HUES64 (cell line): Measurements from ENCODE around the gene SLC12A9.
A peak's percentile ranks its signal among the peaks of the same experiment; 100 is the strongest.

Experiments used
- H3K27ac ChIP-seq: 2 replicates; pipeline ENCODE4 v1.7.0; 2013; ENCODE audit warnings: low read depth, low read length, inconsistent platforms
- H3K27me3 ChIP-seq: 2 replicates; pipeline ENCODE4 v1.6.1; 2013; ENCODE audit warnings: mild to moderate bottlenecking, low read length; ENCODE audit not compliant: insufficient read depth
- H3K36me3 ChIP-seq: 2 replicates; pipeline ENCODE4 v1.6.1; 2013; ENCODE audit warnings: mild to moderate bottlenecking, low read length; ENCODE audit not compliant: insufficient read depth
- H3K4me1 ChIP-seq: 2 replicates; pipeline ENCODE4 v1.6.1; 2013; ENCODE audit warnings: mild to moderate bottlenecking, low read length, moderate library complexity; ENCODE audit not compliant: insufficient read depth
- H3K4me3 ChIP-seq: 2 replicates; pipeline ENCODE4 v1.5.1; 2013; ENCODE audit warnings: mild to moderate bottlenecking, low read length, moderate library complexity
- H3K9ac ChIP-seq: 2 replicates; pipeline ENCODE4 v1.6.1; 2013; ENCODE audit warnings: mild to moderate bottlenecking, low read depth, low read length
- H3K9me3 ChIP-seq: 2 replicates; pipeline ENCODE4 v1.6.1; 2013; ENCODE audit warnings: low read depth, low read length; ENCODE audit not compliant: insufficient read depth
- WGBS: fragments of 150-250, 120-280 bp; methylation state at CpG from one replicate; pipeline ENCODE4 v1.1.7; 2013; ENCODE audit warnings: missing lambda C conversion rate; 5-methylcytosine and 5-hydroxymethylcytosine counted together

Gene SLC12A9

GRCh38 chr7:100864263-100864845 lies 11.8 kb downstream of the SLC12A9 start:
- Histone ChIP-seq H3K36me3 (peaks cover 32% of the 10 kb centered on the region), H3K4me3 (no peak overlapping the region), H3K27ac (no peak overlapping the region), H3K9ac (no peak overlapping the region), H3K4me1 (peaks cover 10% of the 10 kb centered on the region), H3K9me3 (no peaks in the 10 kb centered on the region), H3K27me3 (no peaks in the 10 kb centered on the region)
- WGBS, result 94% methylated on average over 12 of the region's 12 CpGs

- no peak overlapping the region for H3K9ac ChIP-seq
- H3K4me1 ChIP-seq, result peaks cover 10% of the 10 kb centered on the region
- no peaks in the 10 kb centered on the region for H3K9me3 ChIP-seq
- H3K27ac ChIP-seq, result no peak overlapping the region
- WGBS, result 80% methylated on average over 17 of the region's 17 CpGs
- H3K4me3 ChIP-seq, result no peak overlapping the region
- H3K27me3 ChIP-seq, result no peaks in the 10 kb centered on the region
- H3K36me3 ChIP-seq, result peaks cover 30% of the 10 kb centered on the region
Observed at GRCh38 chr7:100865372-100865911, 12.9 kb downstream of the SLC12A9 start.

- 95% methylated on average over 46 of the region's 46 CpGs for WGBS
- H3K27me3 ChIP-seq, result no peaks in the 10 kb centered on the region
- H3K9ac ChIP-seq, result peak overlapping the region; percentile 95
- H3K36me3 ChIP-seq, result peaks cover 30% of the 10 kb centered on the region
- no peaks in the 10 kb centered on the region for H3K9me3 ChIP-seq
- no peak overlapping the region for H3K4me3 ChIP-seq
- H3K27ac ChIP-seq, result peak overlapping the region; percentile 98
- H3K4me1 ChIP-seq, result peaks cover 10% of the 10 kb centered on the region
Observed at GRCh38 chr7:100865938-100866728, 13.6 kb downstream of the SLC12A9 start.

GRCh38 chr7:100866729-100867039 lies 14.2 kb downstream of the SLC12A9 start:
- 48% methylated on average over 5 of the region's 5 CpGs for WGBS

GRCh38 chr7:100867040-100867775 lies 14.7 kb downstream of the SLC12A9 start, which contains the start of gene TRIP6:
Gene TRIP6 (plus strand): TSS chr7:100867387. CDS start chr7:100867498, 111 bp downstream.
- Histone ChIP-seq H3K4me1 (peaks cover 10% of the 10 kb centered on the region), H3K27ac (peak within 1 kb of the TSS; percentile 98), H3K36me3 (peaks cover 33% of the 10 kb centered on the region), H3K9me3 (no peaks in the 10 kb centered on the region), H3K27me3 (no peaks in the 10 kb centered on the region), H3K9ac (peak within 1 kb of the TSS; percentile 95), H3K4me3 (peak within 1 kb of the TSS; percentile 90)
- under 1% methylated on average over 38 of the region's 42 CpGs for WGBS

More at GRCh38 chr7:100866729-100867039, 14.2 kb downstream of the SLC12A9 start:
- peaks cover 10% of the 10 kb centered on the region for H3K4me1 ChIP-seq
- H3K9me3 ChIP-seq, result no peaks in the 10 kb centered on the region
- H3K9ac ChIP-seq, result peak overlapping the region; percentile 95
- peak overlapping the region; percentile 98 for H3K27ac ChIP-seq
- H3K27me3 ChIP-seq, result no peaks in the 10 kb centered on the region
- peak overlapping the region; percentile 90 for H3K4me3 ChIP-seq
- H3K36me3 ChIP-seq, result peaks cover 30% of the 10 kb centered on the region

GRCh38 chr7:100867776-100868485 lies 15.4 kb downstream of the SLC12A9 start:
- 10% methylated on average over 26 of the region's 27 CpGs for WGBS

GRCh38 chr7:100873599-100874299 lies 21.2 kb downstream of the SLC12A9 start:
- Histone ChIP-seq H3K4me1 (peaks cover 8% of the 10 kb centered on the region; the same call in 1 of the 2 replicates), H3K9ac (peak overlapping the region; percentile 91), H3K4me3 (peak overlapping the region; percentile 100), H3K9me3 (no peaks in the 10 kb centered on the region), H3K27me3 (no peaks in the 10 kb centered on the region), H3K27ac (peak overlapping the region; percentile 89), H3K36me3 (peaks cover 62% of the 10 kb centered on the region)
- 96% methylated on average over 10 of the region's 10 CpGs for WGBS

More at GRCh38 chr7:100867776-100868485, 15.4 kb downstream of the SLC12A9 start:
- H3K27me3 ChIP-seq, result no peaks in the 10 kb centered on the region
- H3K36me3 ChIP-seq, result peaks cover 31% of the 10 kb centered on the region
- peak overlapping the region; percentile 90 for H3K4me3 ChIP-seq
- H3K9me3 ChIP-seq, result no peaks in the 10 kb centered on the region
- H3K9ac ChIP-seq, result peak overlapping the region; percentile 95
- peak overlapping the region; percentile 98 for H3K27ac ChIP-seq
- peaks cover 10% of the 10 kb centered on the region for H3K4me1 ChIP-seq

- WGBS, result 83% methylated on average over 8 of the region's 8 CpGs
- H3K9me3 ChIP-seq, result no peaks in the 10 kb centered on the region
- peaks cover 67% of the 10 kb centered on the region for H3K36me3 ChIP-seq
- H3K4me1 ChIP-seq, result peaks cover 8% of the 10 kb centered on the region; the same call in 1 of the 2 replicates
- peak overlapping the region; percentile 100 for H3K4me3 ChIP-seq
- H3K9ac ChIP-seq, result peak overlapping the region; percentile 91
- no peaks in the 10 kb centered on the region for H3K27me3 ChIP-seq
- peak overlapping the region; percentile 89 for H3K27ac ChIP-seq
Observed at GRCh38 chr7:100874300-100874576, 21.7 kb downstream of the SLC12A9 start.

- WGBS, result 5% methylated on average over 79 of the region's 79 CpGs
- Histone ChIP-seq H3K36me3 (peaks cover 73% of the 10 kb centered on the region), H3K4me1 (peaks cover 8% of the 10 kb centered on the region; the same call in 1 of the 2 replicates)
Observed at GRCh38 chr7:100874577-100875355, 22.3 kb downstream of the SLC12A9 start, which contains the start of gene SRRT. Gene SRRT (plus strand): TSS chr7:100875103. CDS start chr7:100875591, 488 bp downstream.

More at GRCh38 chr7:100874577-100875355, 22.3 kb downstream of the SLC12A9 start, which contains the start of gene SRRT:
- peak within 1 kb of the TSS; percentile 100 for H3K4me3 ChIP-seq
- peak within 1 kb of the TSS; percentile 91 for H3K9ac ChIP-seq
- no peaks in the 10 kb centered on the region for H3K9me3 ChIP-seq
- H3K27me3 ChIP-seq, result no peaks in the 10 kb centered on the region
- peak within 1 kb of the TSS; percentile 96 for H3K27ac ChIP-seq
